ENCODE data around the gene TANGO6. TPM values are rescaled to one million over a fixed set of nuclear protein-coding genes. Genes with fewer than 3 reads are reported as not detected.

TANGO6 gene
- polyA plus RNA-seq, 1 donor (not counting 4 experiments of a cell fraction or from before 2014, with no cell fraction given): 13.1 TPM

GRCh38 chr16:68960910-68961309 lies 117.6 kb downstream of the TANGO6 start:
- FAIRE-seq (no peak), DNase-seq (ENCODE audit: low read depth, low spot score) (no peak)
- Histone ChIP-seq H3K4me1 (ENCODE audit: control insufficient read depth, extremely low read depth, insufficient read depth, low read length) (peaks cover 12% of the 10 kb centered on the region), H3K27ac (ENCODE audit: control insufficient read depth, insufficient read depth, low read length) (no peak overlapping the region), H3K4me2 (ENCODE audit: control insufficient read depth, extremely low read depth, insufficient read depth, low read depth, low read length) (no peak overlapping the region), H3K36me3 (ENCODE audit: control insufficient read depth in 2 of 2, extremely low read depth in 1 of 2, insufficient read depth in 2 of 2, low read length in 2 of 2) (no peaks in the 10 kb centered on the region), H4K20me1 (ENCODE audit: control insufficient read depth, extremely low read depth, insufficient read depth, low read length) (no peaks in the 10 kb centered on the region), H3K9me3 (ENCODE audit: control insufficient read depth, low read depth, low read length) (no peaks in the 10 kb centered on the region), H2AFZ (ENCODE audit: control insufficient read depth, low read length) (no peak overlapping the region), H3K9me1 (ENCODE audit: control insufficient read depth, extremely low read depth, insufficient read depth, low read length) (no peaks in the 10 kb centered on the region), H3K4me3 (ENCODE audit: control insufficient read depth in 2 of 3, extremely low read depth in 1 of 3, insufficient read depth in 2 of 3, low read depth in 1 of 3, low read length in 3 of 3) (no peak overlapping the region), H3K79me2 (ENCODE audit: control insufficient read depth, insufficient read depth, low read length) (no peaks in the 10 kb centered on the region), H3K27me3 (ENCODE audit: control insufficient read depth, extremely low read depth, insufficient read depth, low read length) (no peaks in the 10 kb centered on the region), H3K9ac (ENCODE audit: control insufficient read depth, extremely low read depth, insufficient read depth, low read length) (no peak overlapping the region)
- dilution Hi-C loops (cut with MboI; ENCODE audit: extremely low pct_ligation_motif_present, low sequenced_read_pairs): no loop called here
- no peak for TF ChIP-seq CTCF (optimal IDR thresholded peaks at IDR 0.05 in 1 of 3, IDR thresholded peaks at IDR 0.05 in 1 of 3, conservative IDR thresholded peaks at IDR 0.05 in 1 of 3; ENCODE audit: extremely low read depth in 1 of 3, insufficient read depth in 2 of 3, low read length in 3 of 3)
- no peak for TF ChIP-seq EZH2 (IDR thresholded peaks at IDR 0.05; ENCODE audit: low read length)

- Histone ChIP-seq H3K9ac (ENCODE audit: control insufficient read depth, extremely low read depth, insufficient read depth, low read length) (no peak overlapping the region), H3K9me1 (ENCODE audit: control insufficient read depth, extremely low read depth, insufficient read depth, low read length) (no peaks in the 10 kb centered on the region), H3K36me3 (ENCODE audit: control insufficient read depth in 2 of 2, extremely low read depth in 1 of 2, insufficient read depth in 2 of 2, low read length in 2 of 2) (no peaks in the 10 kb centered on the region), H3K79me2 (ENCODE audit: control insufficient read depth, insufficient read depth, low read length) (no peaks in the 10 kb centered on the region), H3K27me3 (ENCODE audit: control insufficient read depth, extremely low read depth, insufficient read depth, low read length) (no peaks in the 10 kb centered on the region), H2AFZ (ENCODE audit: control insufficient read depth, low read length) (no peak overlapping the region), H4K20me1 (ENCODE audit: control insufficient read depth, extremely low read depth, insufficient read depth, low read length) (no peaks in the 10 kb centered on the region), H3K4me1 (ENCODE audit: control insufficient read depth, extremely low read depth, insufficient read depth, low read length) (peaks cover 12% of the 10 kb centered on the region), H3K9me3 (ENCODE audit: control insufficient read depth, low read depth, low read length) (no peaks in the 10 kb centered on the region), H3K4me2 (ENCODE audit: control insufficient read depth, extremely low read depth, insufficient read depth, low read depth, low read length) (no peak overlapping the region), H3K27ac (ENCODE audit: control insufficient read depth, insufficient read depth, low read length) (no peak overlapping the region), H3K4me3 (ENCODE audit: control insufficient read depth in 2 of 3, extremely low read depth in 1 of 3, insufficient read depth in 2 of 3, low read depth in 1 of 3, low read length in 3 of 3) (no peak overlapping the region)
- TF ChIP-seq CTCF (optimal IDR thresholded peaks at IDR 0.05 in 1 of 3, IDR thresholded peaks at IDR 0.05 in 1 of 3, conservative IDR thresholded peaks at IDR 0.05 in 1 of 3; ENCODE audit: extremely low read depth in 1 of 3, insufficient read depth in 2 of 3, low read length in 3 of 3) (no peak), EZH2 (IDR thresholded peaks at IDR 0.05; ENCODE audit: low read length) (no peak)
- no peak for FAIRE-seq
- DNase-seq (ENCODE audit: low read depth, low spot score): no peak
- dilution Hi-C loops (cut with MboI; ENCODE audit: extremely low pct_ligation_motif_present, low sequenced_read_pairs): no loop called here
These were observed 118.6 kb downstream of the TANGO6 start for GRCh38 chr16:68961778-68962402.

Data from keratinocyte (primary cell).